ENCODE results near the gene SHISA7.
A peak's percentile ranks its signal among the peaks of the same experiment; 100 is the strongest.
"Not testable (repeated sequence)": the region's sequence is repeated elsewhere in the genome, so short reads cannot be mapped to it uniquely, and the experiment has no call there.

Gene SHISA7

DNA sequence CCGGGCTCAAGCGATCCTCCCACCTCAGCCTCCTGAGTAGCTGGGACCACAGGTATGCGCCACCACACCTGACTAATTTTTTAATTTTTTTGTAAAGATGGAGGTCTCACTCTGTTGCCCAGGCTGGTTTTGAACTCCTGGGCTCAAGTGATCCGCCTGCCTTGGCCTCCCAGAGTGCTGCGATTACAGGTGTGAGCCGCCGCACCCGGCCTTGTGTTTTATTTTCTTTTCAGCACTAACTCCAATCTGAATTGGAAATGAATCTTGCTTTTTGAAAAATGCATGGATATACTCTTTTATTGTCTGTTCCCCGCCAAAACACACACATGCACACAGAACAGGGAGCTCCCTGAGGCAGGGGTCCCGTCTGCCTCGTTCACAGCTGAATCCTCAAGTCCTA, 19.6 kb upstream of the SHISA7 start:
- no peak for DNase-seq

DNA sequence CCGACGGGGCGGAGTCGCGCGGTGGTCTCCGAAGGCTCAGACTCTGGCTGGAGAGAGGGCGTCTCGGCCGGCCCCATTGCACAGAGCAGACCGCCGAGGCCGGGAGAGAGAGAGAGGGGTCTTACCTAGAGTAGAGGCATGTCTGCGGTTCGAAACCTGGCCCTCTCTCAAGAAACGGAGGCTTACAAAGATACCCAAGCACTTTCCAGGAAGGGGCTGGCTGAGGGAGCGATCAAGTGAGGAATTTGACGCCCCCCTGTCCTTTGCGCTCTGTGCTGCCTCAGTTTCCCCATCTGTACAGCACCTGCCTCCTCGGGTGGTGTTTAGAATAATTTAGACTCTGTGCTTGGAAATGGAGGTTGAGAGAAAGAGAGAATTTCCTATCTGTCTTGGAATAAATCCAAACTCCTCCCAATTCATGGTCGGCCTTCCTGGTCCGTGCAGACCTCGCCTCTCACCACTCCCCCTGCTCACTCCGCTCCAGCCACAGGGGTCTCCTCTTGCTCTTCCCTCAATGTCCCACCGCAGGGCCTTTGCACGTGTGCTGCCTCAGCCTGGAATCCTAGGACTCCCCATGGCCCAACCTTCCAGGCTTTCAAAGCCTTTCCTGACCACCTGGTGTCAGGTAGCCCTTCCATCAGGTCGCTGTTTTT, 19.0 kb upstream of the SHISA7 start:
- DNase-seq: no peak

DNA sequence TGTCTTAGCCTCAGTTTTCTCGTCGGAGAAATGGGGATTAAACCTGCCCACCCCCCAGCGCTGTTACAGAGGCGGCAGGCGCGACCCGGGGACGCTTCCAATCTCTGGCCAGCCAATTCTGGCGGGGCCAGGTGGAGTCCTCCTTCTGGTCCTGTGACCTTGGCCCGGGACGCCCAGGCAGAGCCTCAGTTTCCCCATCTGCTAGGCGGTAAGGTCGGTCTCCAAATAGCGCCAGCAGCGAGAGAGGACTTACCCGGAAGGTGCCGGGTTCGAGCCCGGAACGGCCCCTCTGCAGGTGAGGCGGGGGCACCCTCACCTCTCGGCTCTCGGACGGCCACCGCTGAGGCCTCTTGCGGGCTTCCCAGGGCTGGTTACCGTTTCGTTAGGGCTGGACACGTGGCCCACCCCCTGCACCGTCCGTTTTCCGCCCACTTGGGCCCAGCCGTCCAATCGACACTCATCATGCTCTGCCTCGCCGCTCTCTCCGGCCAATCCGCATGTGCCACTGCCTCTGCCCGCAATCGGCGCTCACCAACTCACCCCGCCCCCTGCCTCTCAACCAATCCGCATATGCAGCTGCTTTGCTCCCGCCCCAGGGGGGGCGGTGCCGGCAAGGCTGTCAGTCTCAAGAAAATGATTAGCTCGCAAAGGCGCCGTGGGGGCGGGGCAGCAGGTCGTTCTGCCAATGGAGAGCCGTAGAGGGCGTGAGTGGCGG, 18.3 kb upstream of the SHISA7 start, which contains the start of gene ISOC2:
Gene ISOC2 (minus strand): TSS at position 384 of the 715 bp plus-strand sequence. CDS start 5,156 bp downstream, outside the sequence.
- DNase-seq: peak; percentile 98

DNA sequence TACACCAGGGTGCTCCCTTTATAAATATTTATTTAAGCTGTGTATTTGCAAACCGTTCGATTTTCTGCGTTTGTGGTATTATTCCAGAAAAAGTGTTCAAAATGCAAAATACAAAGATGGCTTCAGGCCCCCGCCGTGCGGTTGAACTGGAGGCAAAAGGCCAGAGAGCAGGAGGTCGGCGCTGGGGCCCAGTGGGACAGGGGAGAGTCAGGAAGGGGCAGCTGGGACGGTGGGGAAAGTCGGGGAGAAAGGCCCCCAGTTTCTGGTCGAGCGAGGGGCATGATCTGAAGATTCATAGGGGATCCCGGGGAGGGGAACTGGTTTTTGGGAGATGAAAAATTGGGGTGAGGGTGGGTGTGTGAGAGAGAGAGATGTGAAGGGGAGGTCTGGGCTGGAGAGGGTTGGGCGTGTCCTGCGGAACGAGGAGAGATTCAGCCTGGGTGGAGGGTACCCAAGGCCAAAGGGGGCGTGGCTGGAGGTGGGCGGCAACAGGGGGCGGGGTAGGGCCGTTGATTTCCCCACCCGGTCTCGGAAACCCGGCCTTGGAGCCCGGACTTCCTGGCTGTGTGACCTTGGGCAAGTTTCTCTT, 17.7 kb upstream of the SHISA7 start:
- DNase-seq: peak; percentile 82

DNA sequence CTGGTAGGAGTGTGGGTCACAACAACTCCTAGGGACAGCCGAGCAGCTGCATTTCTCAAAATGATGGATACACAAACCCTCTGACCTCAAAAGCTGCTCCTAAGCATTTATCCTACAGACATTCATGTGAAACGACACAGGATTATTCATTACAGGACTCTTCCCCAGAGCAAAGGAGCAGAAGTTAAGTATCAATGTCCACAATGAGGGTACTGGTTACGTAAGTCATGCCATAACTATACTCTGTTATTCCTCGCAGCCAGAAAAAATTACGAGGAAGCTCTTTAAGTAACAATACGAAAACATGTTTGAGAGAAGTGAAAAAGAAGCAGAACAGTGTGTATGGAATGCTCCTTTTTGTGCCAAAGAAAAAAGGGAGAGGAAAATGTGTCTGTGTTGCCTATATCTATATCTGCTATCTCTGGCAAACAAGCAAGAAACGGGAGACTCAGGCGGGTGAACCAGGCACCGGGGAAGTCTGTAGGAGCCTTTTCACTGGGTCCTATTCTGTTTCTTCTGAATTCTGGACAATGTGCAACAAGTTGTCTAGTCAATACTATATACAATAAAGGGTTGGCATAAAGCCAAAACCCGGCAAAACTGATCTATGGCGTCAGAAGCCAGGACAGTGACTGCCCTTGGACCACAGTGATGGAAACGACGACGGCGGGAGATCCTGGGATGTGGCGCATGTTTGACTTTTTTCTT, 17.0 kb upstream of the SHISA7 start:
- DNase-seq: peak; percentile 69

DNA sequence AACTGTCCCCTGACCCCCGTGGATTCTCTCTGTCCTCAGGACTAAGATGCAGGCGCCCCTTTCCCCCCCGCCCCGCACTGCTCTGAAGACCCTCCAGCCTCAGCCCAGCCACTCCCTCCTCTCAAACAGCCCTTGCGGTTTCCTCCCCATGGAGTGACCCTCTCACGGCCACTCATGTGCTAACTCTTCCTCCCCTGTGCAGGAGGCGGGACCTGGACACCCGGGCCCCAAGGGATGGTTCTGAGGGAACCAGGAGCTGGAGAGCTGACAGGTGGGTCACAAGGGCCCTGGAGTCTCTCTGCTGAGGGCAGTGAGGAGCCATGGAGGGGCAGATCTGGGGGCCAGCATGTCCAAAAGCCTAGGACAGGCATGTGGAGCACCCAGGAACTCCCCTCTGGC, 16.4 kb upstream of the SHISA7 start:
- peak; percentile 81 for DNase-seq

DNA sequence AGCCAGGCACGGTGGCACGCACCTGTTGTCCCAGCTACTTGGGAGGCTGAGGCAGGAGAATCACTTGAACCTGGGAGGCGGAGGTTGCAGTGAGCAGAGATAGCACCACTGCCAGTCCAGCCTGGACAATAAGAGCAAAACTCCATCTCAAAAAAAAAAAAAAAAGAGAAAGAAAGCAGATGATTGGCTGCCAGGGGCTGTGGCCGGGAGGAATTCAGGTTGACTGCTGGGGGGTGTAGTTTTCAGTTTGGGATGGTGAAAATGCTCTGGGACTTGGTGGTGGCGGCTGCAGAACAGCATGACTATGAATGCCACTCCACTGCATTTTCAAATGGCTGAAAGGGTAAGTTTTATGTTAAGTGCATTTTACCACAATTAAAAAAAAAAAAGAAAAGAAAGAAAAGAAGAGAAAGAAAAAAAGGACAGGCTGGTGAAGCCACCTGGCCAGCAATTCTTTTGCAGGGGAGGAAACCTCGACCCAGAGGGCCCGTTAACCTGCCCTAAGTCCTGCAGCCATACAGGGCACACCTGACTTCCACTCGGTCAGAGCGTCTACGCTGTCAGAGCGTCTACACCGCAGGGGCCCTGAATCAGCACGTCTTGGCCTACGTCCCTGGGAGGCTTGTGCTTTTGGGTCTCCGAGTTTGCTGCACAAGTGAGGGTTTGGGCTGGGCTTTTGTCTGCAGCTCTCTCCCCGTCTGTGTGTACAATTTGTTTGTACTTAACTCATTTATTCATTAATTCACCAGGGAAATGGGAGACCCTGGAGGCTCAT, 14.8 kb upstream of the SHISA7 start:
- peak; percentile 47 for DNase-seq

DNA sequence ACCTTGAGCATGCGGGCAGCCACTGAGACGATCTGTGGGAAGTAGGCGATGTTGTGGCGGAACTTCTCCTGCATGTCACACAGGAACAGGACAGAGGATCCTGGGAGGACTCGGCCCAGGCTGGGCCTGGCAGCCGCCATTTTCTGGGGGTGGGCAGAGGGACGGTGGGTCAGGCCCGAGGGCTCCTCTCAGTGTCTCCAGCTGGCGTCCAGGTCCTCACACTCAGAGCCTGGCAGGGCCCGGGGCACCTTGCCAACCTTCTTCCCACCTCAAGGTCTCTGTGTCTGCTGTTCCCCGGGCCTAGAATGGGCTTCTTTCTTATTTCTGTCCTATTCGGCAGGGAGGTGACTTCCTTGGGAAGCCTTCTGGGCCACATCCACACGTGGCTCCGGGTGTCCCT, 13.2 kb upstream of the SHISA7 start:
- DNase-seq: no peak

DNA sequence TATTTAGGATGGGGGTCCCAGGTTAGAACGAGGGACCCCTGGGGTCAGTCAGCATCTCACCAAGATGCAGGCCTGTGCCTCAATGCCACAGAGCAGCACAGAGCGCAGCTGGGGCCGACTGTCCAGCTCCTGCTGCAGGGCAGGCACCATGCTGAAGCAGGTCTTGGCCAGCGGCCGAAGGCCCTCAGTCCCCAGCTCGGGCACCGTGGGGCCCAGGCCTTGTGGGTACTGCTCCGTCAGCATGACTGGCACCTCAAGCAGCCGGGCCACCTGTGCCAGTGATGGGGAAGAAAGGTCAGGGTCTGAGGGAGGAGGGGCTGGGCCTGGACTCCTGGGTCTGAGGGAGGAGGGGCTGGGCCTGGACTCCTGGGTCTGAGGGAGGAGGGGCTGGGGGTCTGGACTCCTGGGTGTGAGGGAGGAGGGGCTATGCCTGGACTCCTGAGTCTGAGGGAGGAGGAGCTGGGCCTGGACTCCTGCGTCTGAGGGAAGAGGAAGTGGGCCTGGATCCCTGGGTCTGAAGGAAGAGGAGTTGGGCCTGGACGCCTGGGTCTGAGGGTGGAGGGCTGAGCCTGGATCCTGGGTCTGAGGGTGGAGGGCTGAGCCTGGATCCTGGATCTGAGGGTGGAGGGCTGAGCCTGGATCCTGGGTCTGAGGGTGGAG, 12.6 kb upstream of the SHISA7 start:
- DNase-seq: no peak

DNA sequence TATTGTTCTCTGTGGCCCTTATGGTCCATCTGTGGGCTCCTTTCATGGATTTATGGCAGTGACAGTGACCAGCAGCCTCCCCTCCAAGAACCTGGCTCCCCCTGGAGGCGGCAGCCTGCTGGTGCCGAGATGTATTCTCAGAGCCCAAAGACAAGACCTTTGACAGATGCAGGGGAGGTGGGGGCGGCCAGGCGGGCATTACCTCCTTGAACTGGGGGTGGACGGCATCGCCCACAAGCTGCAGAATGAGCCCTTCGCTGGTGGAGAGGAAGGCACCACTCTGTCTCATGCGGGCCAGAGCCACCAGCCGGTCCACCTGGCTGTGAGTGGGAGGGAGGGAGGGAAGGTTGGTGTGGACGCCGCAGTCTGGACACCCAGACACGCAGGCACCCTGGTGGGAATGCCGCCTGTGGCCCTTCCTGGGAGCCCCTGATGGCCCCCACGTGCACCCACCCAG, 11.7 kb upstream of the SHISA7 start:
- DNase-seq: no peak

DNA sequence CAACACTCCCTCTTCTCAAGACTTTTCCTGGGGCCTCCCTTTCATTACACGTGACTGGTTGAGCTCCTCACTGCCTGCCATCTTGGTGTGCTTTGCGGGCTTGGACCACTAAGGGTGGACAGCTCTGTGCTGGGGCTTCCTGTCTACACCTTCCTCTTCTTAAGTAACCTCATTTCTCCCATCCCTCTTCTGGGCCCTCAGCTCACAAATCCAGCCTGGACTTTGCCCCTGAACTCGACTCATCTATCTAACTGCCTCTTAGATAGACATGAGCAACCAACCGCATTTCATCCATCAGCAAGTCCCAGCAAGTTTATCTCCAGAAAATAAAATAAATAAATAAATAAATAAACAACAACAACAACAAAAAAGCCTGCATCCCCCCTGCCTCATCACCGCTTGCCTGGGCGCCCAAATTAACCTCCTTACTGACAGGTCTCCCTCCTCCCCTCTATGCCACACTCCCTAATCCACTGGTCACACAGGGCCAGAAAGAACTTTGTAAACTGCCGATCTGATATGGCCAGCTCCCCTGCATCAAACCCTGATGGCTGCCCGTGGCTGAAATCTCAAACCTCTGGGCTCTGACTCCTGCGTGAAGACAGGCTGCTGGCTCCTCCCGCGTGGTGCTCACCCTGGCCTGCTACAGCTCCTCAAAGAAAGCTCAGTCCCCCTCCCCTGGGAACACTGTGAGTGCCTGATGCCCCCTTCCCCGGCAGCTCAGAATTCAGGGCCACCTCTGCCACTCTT, 10.6 kb upstream of the SHISA7 start:
- no peak for DNase-seq

DNA sequence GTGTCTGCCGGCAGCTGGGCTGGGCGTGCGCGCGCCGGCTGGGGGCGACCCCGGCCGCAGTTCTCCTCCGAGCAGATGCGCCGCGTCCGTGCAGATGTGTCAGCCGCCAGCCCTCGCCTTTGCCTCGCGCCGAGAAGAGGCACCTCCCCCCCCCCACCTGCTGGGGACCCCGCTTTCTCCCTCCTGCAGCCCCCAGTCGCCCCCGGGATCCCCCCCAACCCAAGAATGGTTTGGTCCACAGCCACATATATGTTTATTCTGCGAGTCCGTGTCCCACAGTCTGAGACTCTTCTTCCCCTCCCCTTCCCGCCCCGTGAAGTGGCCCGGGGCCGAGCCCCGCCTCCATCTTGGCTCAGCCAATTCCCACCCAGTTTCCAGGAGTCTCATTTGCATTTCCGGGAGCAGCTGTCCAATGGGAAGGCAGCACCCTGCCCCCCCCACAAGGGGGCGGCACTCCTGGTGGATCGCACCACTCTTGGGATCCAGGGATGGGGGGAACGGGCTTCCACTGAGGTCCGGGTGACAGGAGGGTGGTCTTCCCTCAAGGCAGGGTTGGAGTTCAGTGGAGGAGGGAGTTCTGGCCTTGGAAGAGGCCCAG, 9.7 kb upstream of the SHISA7 start:
- peak; percentile 76 for DNase-seq

DNA sequence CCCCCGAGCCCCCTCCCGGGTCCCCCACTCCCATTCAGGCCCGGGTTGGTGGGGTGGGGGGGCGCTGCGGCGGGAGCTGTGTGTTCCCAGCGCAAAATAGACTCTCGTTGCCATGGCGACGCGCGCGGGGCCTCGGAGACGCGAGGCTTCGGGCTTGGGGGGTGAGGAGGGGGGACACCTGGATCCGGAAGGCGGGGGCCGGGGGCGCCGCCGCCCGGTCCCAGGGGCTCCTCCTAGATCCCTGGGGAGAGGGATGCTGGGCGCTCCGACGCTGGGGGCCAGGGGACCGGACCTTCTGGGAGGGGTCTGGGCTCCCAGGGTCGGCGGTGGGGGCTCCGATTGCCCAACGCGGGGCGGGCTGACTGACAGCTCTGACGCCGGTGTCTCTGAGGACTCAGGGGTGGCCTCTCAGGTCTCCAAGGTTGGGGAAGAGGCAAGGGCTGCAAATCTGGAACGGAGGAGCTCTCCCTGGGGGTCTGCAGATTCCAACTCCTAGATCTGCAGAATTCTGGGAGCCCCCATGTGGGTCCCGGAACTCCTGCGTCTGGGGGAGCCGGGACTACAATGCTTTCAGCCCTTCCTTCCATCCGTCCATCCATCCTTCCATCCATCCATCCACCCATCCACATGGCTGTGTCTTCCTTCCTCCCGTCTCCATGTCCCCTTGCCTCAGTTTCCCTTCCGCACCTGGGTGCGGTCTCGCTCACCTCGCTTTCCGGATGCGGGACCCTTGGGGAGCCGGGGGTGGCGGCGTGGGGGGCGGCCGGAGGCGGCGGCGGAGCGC, 9.1 kb upstream of the SHISA7 start:
- DNase-seq: no peak

DNA sequence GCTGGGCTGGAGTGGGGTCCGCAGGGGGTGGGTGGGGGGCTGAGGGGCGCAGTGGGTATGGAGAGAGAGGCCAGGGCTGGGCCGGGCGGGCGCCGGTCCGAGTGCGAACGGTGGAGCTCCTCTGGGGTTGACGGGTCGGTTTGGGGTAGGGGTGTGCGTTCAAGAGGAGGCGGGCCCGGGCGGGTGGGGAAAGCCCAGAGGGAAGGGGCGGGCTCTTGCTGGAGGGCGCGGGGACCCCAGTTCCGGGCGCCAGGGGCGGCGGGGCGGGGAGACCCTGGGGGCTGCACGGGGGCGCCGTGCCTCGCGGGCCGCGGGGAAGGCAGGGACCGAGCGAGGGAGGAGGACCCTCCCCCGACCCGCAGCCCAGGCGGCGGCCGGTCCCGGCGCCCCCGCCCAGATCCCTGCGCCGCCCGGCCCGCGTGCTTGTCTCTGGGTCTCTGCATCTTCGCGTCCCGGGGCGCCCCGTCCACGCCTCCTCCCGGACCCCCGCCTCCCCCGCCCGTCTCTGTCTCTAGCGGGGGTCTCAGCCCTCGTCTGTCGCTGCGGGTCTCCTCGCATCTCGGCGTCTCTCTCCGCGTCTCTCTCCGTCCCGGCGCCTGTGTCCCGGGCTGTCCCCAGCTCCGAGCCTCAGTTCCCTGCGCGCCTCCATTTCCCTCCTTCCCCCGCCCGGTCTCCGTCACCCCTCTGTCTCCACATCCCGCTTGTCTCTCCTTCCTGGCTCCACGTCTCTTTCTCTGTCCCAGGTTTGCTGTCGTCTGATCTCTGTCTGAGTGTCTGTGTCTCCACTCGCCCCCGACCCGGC, 8.3 kb upstream of the SHISA7 start:
- DNase-seq: no peak

DNA sequence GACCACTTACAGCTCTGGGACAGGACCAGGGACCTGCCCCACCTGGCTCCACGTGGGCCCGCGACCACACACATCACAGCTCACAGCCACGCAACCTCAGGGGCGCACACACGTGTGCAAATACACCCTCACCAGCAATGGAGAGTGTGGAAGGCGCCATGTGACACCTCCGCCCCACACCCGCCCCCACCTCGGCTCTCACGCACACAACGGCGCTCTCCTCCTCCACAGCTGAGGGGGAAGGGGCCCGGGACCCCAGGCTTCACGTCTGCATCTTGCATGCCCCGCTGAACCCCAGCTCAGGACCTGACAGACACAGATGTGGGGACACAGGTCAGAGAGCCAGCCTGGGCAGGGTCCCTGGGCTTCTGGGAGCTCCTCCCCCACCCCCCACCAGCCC, 6.4 kb upstream of the SHISA7 start:
- DNase-seq: no peak

DNA sequence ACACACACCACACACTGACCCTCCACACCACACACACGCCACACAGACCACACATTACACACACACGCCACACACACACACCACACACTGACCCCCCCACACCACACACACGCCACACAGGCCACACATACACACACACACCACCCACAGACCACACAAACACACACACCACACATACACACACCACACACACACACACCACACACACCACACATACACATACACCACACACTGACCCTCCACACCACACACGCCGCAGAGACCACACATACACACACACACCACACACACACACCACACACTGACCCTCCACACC, 5.0 kb upstream of the SHISA7 start:
- DNase-seq: not testable (repeated sequence)

DNA sequence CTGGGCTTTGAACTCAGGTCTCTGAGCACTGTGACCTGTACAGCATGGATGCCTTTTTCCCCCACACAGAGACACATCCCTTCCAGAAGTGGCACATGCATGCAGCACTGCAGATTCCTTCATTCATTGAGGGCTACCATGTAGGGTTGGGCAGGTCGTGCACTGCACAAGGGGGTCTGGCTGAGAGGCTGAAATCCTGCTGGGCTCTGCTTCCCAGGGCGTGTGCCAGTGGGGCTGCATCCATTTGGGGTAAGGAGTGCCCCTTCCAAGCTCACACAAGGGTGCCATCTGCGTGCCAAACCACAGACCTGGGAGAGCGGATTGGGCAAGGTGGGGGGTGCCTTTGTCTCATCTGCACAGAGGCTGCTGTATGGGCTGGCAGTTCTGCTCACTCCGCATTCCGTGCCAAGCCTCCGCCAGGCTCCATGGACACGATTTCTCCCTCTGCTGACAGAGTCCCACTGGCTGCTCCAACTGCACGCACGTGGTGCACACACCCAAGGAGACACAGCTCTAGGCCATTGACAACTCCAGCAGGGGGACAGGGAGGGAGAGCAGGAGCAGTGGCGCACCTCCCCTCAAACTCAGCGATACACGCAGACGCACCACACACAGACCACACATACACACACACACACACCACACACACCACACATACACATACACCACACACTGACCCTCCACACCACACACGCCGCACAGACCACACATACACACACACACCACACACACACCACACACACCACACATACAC, 4.5 kb upstream of the SHISA7 start:
- DNase-seq: peak; percentile 86

DNA sequence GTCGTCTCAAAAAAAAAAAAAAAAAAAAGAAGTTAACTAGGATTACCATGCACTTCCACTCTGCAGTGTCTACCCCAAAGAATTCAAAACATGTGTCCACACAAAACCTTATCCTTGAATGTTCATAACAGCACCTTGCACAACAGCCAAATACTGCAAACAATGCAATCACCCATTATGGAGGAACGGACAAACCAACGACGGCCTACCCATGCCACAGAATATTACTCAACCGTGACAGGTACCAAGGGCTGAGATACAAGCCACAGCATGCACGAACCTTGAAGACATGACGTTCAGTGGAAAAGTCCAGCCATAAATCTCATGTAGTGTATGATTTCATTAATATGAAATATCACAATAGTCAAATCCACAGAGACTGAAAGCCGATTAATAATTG, 3.0 kb upstream of the SHISA7 start:
- DNase-seq: peak; percentile 66

DNA sequence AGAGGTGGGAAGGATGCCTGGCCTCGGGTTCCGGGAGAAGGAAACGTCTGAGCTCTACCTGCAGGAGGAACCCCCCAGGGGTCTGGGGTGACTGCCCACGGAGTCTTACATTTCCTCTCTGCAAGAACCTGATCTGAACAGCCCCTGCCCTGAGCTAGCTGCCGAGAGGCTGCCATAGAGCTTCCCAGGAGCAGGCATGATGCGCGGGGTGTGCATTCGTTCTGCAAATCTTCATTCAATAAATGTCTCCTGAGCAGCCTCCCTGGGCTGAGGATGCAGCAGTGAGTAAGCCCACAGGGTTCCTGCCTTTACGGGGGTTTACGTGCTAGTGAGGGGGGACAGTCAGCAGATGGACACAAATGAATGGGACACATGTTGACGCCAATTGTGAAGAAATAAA, 1.5 kb upstream of the SHISA7 start:
- no peak for DNase-seq

All from DMS79 treated with DMSO at 0.1 percent for 48 hours (cell line).